Osteoblast (primary cell): ENCODE data around the gene FRMD4A. TPM values are rescaled to one million over a fixed set of nuclear protein-coding genes. Genes with fewer than 3 reads are reported as not detected.

Experiments used
- DNase-seq: peaks from one replicate; pipeline ENCODE4 v3.0.0; 2011; ENCODE audit warnings: low spot score, mixed read lengths; ENCODE audit not compliant: insufficient read length; ENCODE audit errors: missing footprints
- H2AFZ ChIP-seq: 2 replicates; pipeline ENCODE4 v1.6.0; 2011; ENCODE audit warnings: mild to moderate bottlenecking, low read length
- H3K27ac ChIP-seq: 2 replicates; pipeline ENCODE4 v1.5.1; 2011; ENCODE audit warnings: mild to moderate bottlenecking, low read depth, low read length, moderate library complexity
- H3K27me3 ChIP-seq: 2 replicates; pipeline ENCODE4 v1.6.0; 2012; ENCODE audit warnings: mild to moderate bottlenecking, control low read depth, inconsistent platforms, low read length, moderate library complexity; ENCODE audit not compliant: insufficient read depth
- H3K36me3 ChIP-seq: 2 replicates; pipeline ENCODE4 v1.5.1; 2011; ENCODE audit warnings: mild to moderate bottlenecking, low read length, control low read depth, moderate library complexity; ENCODE audit not compliant: insufficient read depth
- H3K4me1 ChIP-seq: 2 replicates; pipeline ENCODE4 v1.5.1; 2011; ENCODE audit warnings: mild to moderate bottlenecking, low read length, control low read depth, moderate library complexity; ENCODE audit not compliant: insufficient read depth
- H3K4me2 ChIP-seq: 2 replicates; pipeline ENCODE4 v1.6.0; 2011; ENCODE audit warnings: mild to moderate bottlenecking, low read length; ENCODE audit not compliant: insufficient read depth
- H3K4me3 ChIP-seq: fragments of 200-600 bp; sonication (generic); 3 replicates; pipeline ENCODE4 v1.5.1; 2012; ENCODE audit warnings: mild to moderate bottlenecking, low read length, inconsistent platforms; ENCODE audit not compliant: insufficient read depth
- H3K79me2 ChIP-seq: 2 replicates; pipeline ENCODE4 v1.6.0; 2012; ENCODE audit warnings: mild to moderate bottlenecking, low read length, control low read depth, inconsistent platforms; ENCODE audit not compliant: insufficient read depth
- H3K9me3 ChIP-seq: 2 replicates; pipeline ENCODE4 v1.5.1; 2011; ENCODE audit warnings: low read depth, low read length, control low read depth
- H4K20me1 ChIP-seq: 2 replicates; pipeline ENCODE4 v1.6.0; 2012; ENCODE audit warnings: mild to moderate bottlenecking, low read length, control low read depth; ENCODE audit not compliant: insufficient read depth
- total RNA-seq: library from RNA; depleted of rRNA; stranded (reverse); fragments of >200 nt; gene quantifications from 2 replicates; pipeline ENCODE4 v1.2.3, GENCODE V29; 2012
- TF ChIP-seq, protein P1 (sequence below): IDR thresholded peaks from 2 replicates; pipeline ENCODE4 v1.5.1; 2011; ENCODE audit warnings: mild to moderate bottlenecking, low read depth, low read length, moderate library complexity; ENCODE audit errors: extremely low read depth

FRMD4A gene
- total RNA-seq, 1 donor = 41.3 TPM

DNA sequence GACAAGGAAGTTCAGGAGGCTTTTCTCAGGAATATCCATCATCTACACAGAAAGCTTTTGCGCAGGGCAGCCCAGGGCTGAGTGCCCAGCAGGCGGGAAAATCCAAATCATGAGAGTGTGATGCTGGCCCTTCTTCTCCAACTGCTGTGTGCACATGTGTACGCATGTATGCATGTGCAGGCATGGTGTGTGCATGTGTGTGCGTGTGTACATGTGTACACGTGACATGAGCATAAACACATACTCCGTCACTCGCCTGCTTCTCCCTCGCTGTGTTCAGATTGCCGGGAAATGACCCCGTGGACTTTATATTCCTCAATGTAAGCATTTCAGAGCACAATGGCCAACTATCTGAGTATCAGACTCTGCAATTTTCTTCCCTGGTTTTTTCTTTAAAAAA is 658.8 kb downstream of the FRMD4A start:
- Histone ChIP-seq H3K4me2 (no peak overlapping the region), H3K27me3 (no peaks in the 10 kb centered on the region), H3K27ac (no peak overlapping the region), H3K79me2 (peaks cover 30% of the 10 kb centered on the region), H3K9me3 (no peaks in the 10 kb centered on the region), H3K4me1 (no peaks in the 10 kb centered on the region), H2AFZ (no peak overlapping the region), H4K20me1 (peaks cover 3% of the 10 kb centered on the region), H3K4me3 (no peak overlapping the region), H3K36me3 (peaks cover 81% of the 10 kb centered on the region)
- TF ChIP-seq, protein P1, sequence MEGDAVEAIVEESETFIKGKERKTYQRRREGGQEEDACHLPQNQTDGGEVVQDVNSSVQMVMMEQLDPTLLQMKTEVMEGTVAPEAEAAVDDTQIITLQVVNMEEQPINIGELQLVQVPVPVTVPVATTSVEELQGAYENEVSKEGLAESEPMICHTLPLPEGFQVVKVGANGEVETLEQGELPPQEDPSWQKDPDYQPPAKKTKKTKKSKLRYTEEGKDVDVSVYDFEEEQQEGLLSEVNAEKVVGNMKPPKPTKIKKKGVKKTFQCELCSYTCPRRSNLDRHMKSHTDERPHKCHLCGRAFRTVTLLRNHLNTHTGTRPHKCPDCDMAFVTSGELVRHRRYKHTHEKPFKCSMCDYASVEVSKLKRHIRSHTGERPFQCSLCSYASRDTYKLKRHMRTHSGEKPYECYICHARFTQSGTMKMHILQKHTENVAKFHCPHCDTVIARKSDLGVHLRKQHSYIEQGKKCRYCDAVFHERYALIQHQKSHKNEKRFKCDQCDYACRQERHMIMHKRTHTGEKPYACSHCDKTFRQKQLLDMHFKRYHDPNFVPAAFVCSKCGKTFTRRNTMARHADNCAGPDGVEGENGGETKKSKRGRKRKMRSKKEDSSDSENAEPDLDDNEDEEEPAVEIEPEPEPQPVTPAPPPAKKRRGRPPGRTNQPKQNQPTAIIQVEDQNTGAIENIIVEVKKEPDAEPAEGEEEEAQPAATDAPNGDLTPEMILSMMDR = no peak
- DNase-seq = no peak

GRCh38 chr10:13670311-13670710 is 660.4 kb downstream of the FRMD4A start:
- Histone ChIP-seq H3K79me2 (peaks cover 27% of the 10 kb centered on the region), H3K36me3 (peaks cover 85% of the 10 kb centered on the region)

GRCh38 chr10:13669901-13670300 is 660.8 kb downstream of the FRMD4A start:
- no peaks in the 10 kb centered on the region for H3K9me3 ChIP-seq
- H3K27ac ChIP-seq = no peak overlapping the region
- DNase-seq = no peak
- no peaks in the 10 kb centered on the region for H3K27me3 ChIP-seq
- no peak overlapping the region for H3K4me3 ChIP-seq
- H3K4me2 ChIP-seq = no peak overlapping the region
- peaks cover 26% of the 10 kb centered on the region for H3K79me2 ChIP-seq
- no peaks in the 10 kb centered on the region for H4K20me1 ChIP-seq
- no peak overlapping the region for H2AFZ ChIP-seq
- no peaks in the 10 kb centered on the region for H3K4me1 ChIP-seq
- TF ChIP-seq, protein P1 = no peak
- peaks cover 87% of the 10 kb centered on the region for H3K36me3 ChIP-seq

More at GRCh38 chr10:13670311-13670710, 660.4 kb downstream of the FRMD4A start:
- DNase-seq = no peak
- Histone ChIP-seq H4K20me1 (no peaks in the 10 kb centered on the region), H3K9me3 (no peaks in the 10 kb centered on the region), H3K4me2 (no peak overlapping the region), H2AFZ (no peak overlapping the region), H3K4me1 (no peaks in the 10 kb centered on the region), H3K27me3 (no peaks in the 10 kb centered on the region), H3K27ac (no peak overlapping the region), H3K4me3 (no peak overlapping the region)
- TF ChIP-seq, protein P1 = no peak

DNA sequence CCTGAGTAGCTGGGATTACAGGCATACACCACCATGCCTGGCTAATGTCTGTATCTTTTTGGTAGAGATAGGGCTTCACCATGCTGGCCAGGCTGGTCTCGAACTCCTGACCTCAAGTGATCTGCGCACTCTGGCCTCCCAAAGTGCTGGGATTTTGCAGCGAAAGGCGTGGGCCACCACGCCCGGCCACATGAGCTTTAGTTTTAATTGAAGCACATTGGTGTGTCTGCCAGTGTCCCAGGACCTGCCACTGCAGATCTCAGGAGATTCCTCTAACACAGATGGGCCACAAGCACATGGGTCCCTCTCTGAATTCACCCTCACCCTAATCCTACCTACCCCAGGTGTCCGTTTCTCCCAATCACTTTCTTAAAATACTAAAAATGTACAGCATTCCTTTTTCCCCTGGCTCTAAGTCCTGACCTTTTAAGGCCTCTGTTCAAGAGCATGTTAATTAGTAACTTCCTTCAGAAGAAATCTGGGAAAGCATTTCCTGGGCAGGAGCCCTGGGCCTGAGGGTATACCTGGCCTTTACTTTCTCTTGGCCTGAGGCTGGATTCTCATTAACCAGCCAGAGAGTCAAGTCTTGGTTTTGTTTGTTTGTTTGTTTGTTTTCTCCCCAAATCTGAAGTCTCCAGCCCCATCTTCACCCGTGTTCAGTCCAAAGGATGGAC is 661.4 kb downstream of the FRMD4A start:
- Histone ChIP-seq H3K27me3 (no peaks in the 10 kb centered on the region), H3K79me2 (peaks cover 24% of the 10 kb centered on the region), H3K36me3 (peaks cover 86% of the 10 kb centered on the region), H2AFZ (no peak overlapping the region), H4K20me1 (no peaks in the 10 kb centered on the region), H3K4me1 (no peaks in the 10 kb centered on the region), H3K27ac (no peak overlapping the region), H3K4me3 (no peak overlapping the region), H3K4me2 (no peak overlapping the region), H3K9me3 (no peaks in the 10 kb centered on the region)
- DNase-seq = no peak
- TF ChIP-seq, protein P1 = no peak
